BE2C (cell line): ENCODE results near the gene CD247.

Source experiments
- DNase-seq: peaks from one replicate; pipeline ENCODE4 v3.0.0-alpha.2; 2020
- H3K27me3 ChIP-seq: fragments of 250-450 bp; sonication (Bioruptor Pico); 2 replicates; pipeline ENCODE4 v1.5.1; 2020; ENCODE audit warnings: mild to moderate bottlenecking
- H3K36me3 ChIP-seq: fragments of 250-450 bp; sonication (Bioruptor Pico); 2 replicates; pipeline ENCODE4 v1.5.1; 2020; ENCODE audit warnings: mild to moderate bottlenecking
- H3K4me1 ChIP-seq: fragments of 250-450 bp; sonication (Bioruptor Pico); 2 replicates; pipeline ENCODE4 v1.5.1; 2020
- H3K4me3 ChIP-seq: 2 replicates; pipeline ENCODE4 v1.5.1; 2011; ENCODE audit warnings: low read depth, low read length
- H3K9me3 ChIP-seq: fragments of 250-450 bp; sonication (Bioruptor Pico); 2 replicates; pipeline ENCODE4 v1.5.1; 2020
- CTCF ChIP-seq: IDR thresholded peaks from 2 replicates; pipeline ENCODE4 v1.5.1; 2012; ENCODE audit warnings: mild to moderate bottlenecking, low read depth, low read length

Gene CD247

DNA sequence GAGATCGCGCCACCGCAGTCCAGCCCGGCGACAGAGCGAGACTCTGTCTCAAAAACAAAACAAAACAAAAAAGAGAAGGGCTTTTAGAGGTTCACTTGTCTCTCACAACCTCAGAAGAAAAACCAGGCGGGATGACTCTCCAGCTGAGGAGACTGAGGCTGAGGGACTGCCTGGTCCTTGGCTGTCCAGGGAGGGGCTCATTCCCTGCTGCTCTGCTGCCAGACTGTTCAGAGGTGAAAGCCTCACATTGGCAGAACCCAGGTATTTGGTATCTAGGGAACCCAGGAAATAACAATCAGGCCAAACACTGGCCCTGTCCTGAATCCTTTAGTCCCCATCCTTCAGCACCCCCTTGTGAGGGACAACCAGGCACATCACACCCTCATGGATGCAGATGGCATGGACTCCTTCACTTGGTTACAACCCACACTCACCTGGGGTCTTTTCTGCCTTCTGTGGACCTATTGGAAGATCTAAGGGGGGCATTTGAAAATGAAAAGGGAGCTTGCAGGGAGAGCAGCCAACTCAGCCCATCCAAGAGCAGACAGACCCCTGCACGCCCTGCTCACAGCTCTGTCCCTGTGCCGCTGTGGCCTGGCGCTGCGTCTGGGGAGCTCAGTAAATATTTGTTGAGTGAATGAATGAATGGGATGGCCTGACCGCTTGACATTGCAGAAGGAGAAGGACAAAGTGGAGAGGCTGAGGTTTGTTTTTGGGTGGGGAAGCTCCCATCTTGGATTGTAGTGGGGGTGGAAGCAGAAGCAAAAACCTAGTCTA lies 33.4 kb downstream of the CD247 start:
- no peak for TF ChIP-seq CTCF
- no peak for DNase-seq
- no peaks in the 10 kb centered on the region for H3K36me3 ChIP-seq
- no peaks in the 10 kb centered on the region for H3K4me1 ChIP-seq
- no peak overlapping the region for H3K4me3 ChIP-seq
- H3K9me3 ChIP-seq = no peaks in the 10 kb centered on the region
- H3K27me3 ChIP-seq = no peaks in the 10 kb centered on the region

DNA sequence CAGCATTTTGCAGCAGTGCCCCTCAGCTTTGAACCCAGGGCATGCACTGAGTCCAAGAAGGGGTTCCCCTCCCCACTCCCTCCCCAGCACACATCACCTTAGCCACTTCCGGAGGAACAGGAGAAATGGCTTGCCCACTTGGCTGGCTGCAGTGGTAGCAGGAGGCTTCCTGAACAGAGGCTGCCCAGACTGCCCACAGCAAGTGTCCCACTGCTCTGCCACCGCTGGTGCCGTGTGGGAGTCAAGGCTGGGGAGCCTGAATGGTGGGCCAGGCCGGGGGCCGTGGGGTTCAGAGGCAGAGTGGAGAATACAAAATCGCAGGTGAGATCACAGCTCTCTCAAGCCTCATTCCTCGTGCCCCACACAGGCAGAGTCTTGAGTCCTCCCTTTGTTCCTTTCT lies 34.5 kb downstream of the CD247 start:
- H3K4me3 ChIP-seq = no peak overlapping the region
- H3K36me3 ChIP-seq = no peaks in the 10 kb centered on the region
- no peaks in the 10 kb centered on the region for H3K4me1 ChIP-seq
- no peak for TF ChIP-seq CTCF
- no peaks in the 10 kb centered on the region for H3K27me3 ChIP-seq
- no peak for DNase-seq
- no peaks in the 10 kb centered on the region for H3K9me3 ChIP-seq

DNA sequence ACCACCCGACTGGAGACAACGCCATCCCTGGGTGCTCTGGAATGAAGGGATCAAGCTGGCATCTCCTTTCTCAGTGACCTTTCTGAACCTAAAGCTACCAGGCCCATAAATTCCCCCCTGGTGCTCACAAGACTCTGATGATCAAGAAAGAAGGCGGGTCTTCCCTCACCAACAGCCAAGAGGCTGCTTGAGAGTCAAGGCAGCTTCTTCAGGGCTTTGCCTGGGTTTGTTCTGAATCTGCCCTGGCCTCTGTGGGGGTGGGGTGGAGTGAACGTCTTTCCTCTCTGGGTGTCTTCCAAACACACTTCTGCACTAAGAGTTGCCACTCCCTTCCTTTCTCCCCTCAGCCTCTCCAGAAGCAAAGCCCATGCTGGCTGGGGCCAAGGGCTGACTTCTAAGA lies 36.1 kb downstream of the CD247 start:
- no peak for TF ChIP-seq CTCF
- H3K4me1 ChIP-seq = no peaks in the 10 kb centered on the region
- no peaks in the 10 kb centered on the region for H3K9me3 ChIP-seq
- H3K36me3 ChIP-seq = no peaks in the 10 kb centered on the region
- H3K27me3 ChIP-seq = no peaks in the 10 kb centered on the region
- no peak for DNase-seq
- H3K4me3 ChIP-seq = no peak overlapping the region

DNA sequence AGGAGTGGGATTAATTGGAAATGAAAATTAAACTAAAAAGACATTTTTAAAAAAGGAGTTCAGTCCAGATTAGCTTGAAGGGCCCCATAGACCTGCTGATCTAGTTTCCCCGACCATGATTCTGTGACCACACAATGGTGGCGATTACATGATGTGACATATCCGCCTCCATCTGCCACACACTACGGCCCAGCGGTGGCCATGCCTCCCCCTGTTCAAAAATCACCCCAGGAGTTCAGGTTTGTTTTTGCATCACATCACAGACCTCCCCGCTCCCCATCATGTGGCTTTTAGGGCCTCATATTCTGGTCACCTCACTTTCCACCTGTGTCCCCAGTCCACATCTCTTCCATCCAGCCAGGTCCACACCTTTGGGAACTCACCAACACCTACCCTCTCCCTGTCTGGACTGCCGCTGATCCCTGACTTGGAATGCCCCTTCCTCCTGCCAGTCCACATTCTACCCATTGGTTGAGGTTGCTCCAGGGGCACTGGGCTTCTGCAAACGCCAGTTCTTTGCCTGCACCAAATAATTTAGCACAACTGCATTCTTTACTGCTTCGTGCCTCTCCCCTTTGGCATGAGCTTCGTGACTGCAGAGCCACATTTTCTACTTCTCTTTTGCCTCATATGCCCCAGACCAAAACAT lies 38.9 kb downstream of the CD247 start:
- Histone ChIP-seq H3K9me3 (no peaks in the 10 kb centered on the region), H3K4me1 (no peaks in the 10 kb centered on the region), H3K27me3 (no peaks in the 10 kb centered on the region), H3K36me3 (no peaks in the 10 kb centered on the region), H3K4me3 (no peak overlapping the region)
- DNase-seq = no peak
- no peak for TF ChIP-seq CTCF

DNA sequence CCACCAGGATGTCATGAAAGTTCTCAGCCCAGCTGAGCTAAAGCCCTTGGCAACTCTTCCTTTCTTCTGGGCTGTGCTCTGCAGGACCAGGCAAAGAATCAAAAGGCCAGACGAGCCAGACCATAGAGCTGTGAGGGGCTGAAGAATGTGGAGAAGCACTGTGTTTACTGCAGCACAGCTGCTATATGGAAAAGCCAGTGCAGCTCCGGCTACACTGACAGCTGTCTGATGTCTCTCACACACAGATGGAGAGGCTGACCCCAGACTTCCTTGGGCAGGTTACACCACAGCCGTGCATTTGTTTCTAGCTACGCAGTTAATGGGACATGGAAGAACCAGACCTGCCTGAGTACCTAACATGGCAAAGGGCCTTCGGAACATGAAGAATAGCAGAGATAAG lies 40.3 kb downstream of the CD247 start:
- no peaks in the 10 kb centered on the region for H3K4me1 ChIP-seq
- no peak for DNase-seq
- no peaks in the 10 kb centered on the region for H3K27me3 ChIP-seq
- H3K9me3 ChIP-seq = no peaks in the 10 kb centered on the region
- no peak overlapping the region for H3K4me3 ChIP-seq
- H3K36me3 ChIP-seq = no peaks in the 10 kb centered on the region
- no peak for TF ChIP-seq CTCF

- H3K4me1 ChIP-seq = no peaks in the 10 kb centered on the region
- TF ChIP-seq CTCF = no peak
- H3K4me3 ChIP-seq = no peak overlapping the region
- no peaks in the 10 kb centered on the region for H3K27me3 ChIP-seq
- no peak for DNase-seq
- H3K9me3 ChIP-seq = no peaks in the 10 kb centered on the region
- H3K36me3 ChIP-seq = no peaks in the 10 kb centered on the region
These were observed 42.3 kb downstream of the CD247 start for GRCh38 chr1:167476061-167476460.
